ENCODE data around the gene DCBLD1. TPM values are rescaled to one million over a fixed set of nuclear protein-coding genes. Genes with fewer than 3 reads are reported as not detected.
"Not testable (repeated sequence)": the region's sequence is repeated elsewhere in the genome, so short reads cannot be mapped to it uniquely, and the experiment has no call there.

The DCBLD1 gene
- total RNA-seq, 1 donor from 2014 or later = 4.5 TPM

DNA sequence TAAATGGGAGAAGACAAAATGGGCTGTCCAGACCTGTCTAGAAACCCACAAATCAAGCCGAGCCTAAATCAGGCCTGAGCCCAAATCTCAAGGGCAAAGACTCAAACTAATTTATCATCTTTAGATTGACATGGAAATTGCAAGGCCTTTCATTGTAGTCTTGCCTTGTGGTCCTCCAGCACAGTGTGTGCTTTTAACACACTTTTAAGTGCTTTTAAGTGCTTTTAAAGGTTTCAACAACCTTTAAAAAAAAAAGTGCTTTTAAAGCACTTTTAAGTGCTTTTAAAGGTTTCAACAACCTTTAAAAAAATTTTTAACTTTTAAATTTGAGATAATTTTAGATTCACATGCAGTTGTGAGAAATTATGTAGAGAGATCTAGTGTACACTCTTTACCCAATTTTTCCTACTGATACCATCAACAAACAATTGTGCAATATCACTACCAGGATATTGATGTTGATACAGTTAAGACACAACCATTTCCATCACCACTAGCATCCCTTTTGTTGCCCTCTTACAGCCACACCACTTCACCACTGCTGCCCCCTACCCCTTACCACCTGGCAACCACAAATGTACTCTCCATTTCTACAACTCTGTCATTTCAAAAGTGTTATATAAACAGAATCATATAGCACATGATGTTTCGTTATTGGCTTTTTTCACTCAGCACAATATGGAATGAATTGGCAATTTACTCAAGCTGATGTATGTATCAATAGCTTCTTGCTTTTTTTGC lies 23.1 kb upstream of the DCBLD1 start:
- Mint-ChIP-seq H3K9me3 (no peaks in the 10 kb centered on the region), H3K27ac (no peak overlapping the region), H3K4me3 (no peak overlapping the region), H3K27me3 (ENCODE audit: insufficient read depth) (peaks cover 30% of the 10 kb centered on the region), H3K36me3 (ENCODE audit: low read depth) (no peaks in the 10 kb centered on the region), H3K4me1 (ENCODE audit: low read depth) (peaks cover 11% of the 10 kb centered on the region)
- DNase-seq (ENCODE audit: low spot score) = no peak
- intact Hi-C loops (cut with micrococcal nuclease) = no loop called here

DNA sequence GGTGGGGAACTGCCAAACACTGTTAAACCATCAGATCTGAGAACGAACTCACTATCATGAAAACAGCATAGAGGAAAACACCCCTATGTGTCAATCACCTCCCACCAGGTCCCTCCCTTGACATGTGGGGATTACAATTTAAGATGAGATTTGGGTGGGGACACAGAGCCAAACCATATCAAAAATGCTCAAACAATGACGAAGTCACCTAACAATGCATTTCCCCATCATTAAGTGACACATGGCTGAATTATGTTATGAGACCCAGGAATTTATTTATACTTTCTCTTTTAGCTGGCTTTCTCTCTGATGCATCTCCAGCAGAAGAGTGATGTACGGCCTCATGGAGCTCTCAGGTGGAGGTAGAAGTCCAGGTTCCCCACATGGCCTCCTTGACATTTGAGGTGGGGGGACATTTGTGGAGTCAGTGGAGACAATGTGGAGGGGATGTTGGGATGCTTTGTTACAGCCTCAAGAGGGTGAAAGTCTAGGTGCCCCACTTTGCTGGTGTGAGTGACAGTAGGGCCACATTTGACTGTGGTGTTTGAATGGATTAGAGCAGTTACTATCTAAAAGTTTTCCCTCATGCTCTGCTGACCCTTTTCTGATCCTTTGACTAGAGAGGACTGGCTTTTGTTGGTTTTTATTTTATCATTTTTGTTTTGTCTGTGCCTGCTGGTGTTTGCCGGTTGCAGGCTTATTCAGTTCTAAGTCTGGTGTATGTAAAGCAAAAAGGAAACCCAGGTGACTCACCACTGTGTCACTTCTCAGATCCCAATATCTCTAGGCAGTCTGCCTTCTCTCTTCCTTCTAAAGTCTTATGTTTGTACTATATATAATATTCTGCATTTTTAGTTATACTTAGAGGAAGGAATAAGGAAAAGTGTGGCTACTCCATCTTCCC lies 18.5 kb upstream of the DCBLD1 start:
- Mint-ChIP-seq H3K27me3 (ENCODE audit: insufficient read depth) (peaks cover 30% of the 10 kb centered on the region), H3K36me3 (ENCODE audit: low read depth) (no peaks in the 10 kb centered on the region), H3K27ac (no peak overlapping the region), H3K9me3 (no peaks in the 10 kb centered on the region), H3K4me3 (no peak overlapping the region), H3K4me1 (ENCODE audit: low read depth) (peaks cover 21% of the 10 kb centered on the region)
- intact Hi-C loops (cut with micrococcal nuclease) = loop anchor here (2.0 kb wide), 1 partner anchor 15 kb away; no protein-coding TSS in a partner anchor
- no peak for DNase-seq (ENCODE audit: low spot score)

DNA sequence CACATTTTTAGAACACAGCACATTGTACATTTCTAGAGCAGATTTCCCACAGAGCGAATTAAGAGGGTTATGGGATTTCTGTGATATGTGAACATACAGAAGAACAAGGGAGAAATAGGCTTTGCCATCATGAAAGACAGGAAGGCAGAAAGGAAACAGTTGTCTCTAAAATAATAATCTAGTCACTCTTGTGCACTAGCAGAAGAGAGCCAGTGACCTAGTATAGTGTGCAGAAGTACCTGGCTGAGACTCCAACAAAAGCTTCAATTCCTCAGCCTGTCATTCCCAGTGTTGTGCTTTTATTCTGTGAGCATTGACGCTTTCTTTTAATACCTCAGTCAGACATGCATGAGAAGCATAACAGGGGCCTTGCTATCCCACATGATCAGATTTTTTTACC lies 17.8 kb upstream of the DCBLD1 start:
- no peak overlapping the region for H3K4me3 Mint-ChIP-seq
- no peaks in the 10 kb centered on the region for H3K9me3 Mint-ChIP-seq
- intact Hi-C loops (cut with micrococcal nuclease) = loop anchor here (2.0 kb wide), 1 partner anchor 14 kb away; no protein-coding TSS in a partner anchor
- peaks cover 27% of the 10 kb centered on the region for H3K4me1 Mint-ChIP-seq (ENCODE audit: low read depth)
- no peak for DNase-seq (ENCODE audit: low spot score)
- peaks cover 30% of the 10 kb centered on the region for H3K27me3 Mint-ChIP-seq (ENCODE audit: insufficient read depth)
- H3K36me3 Mint-ChIP-seq (ENCODE audit: low read depth) = no peaks in the 10 kb centered on the region
- H3K27ac Mint-ChIP-seq = no peak overlapping the region

GRCh38 chr6:117465691-117466090 lies 16.8 kb upstream of the DCBLD1 start:
- Mint-ChIP-seq H3K36me3 (ENCODE audit: low read depth) (no peaks in the 10 kb centered on the region), H3K9me3 (no peaks in the 10 kb centered on the region), H3K4me3 (no peak overlapping the region), H3K27me3 (ENCODE audit: insufficient read depth) (peaks cover 30% of the 10 kb centered on the region), H3K27ac (no peak overlapping the region), H3K4me1 (ENCODE audit: low read depth) (peaks cover 28% of the 10 kb centered on the region)
- intact Hi-C loops (cut with micrococcal nuclease) = loop anchor here (2.0 kb wide), 1 partner anchor 13 kb away; no protein-coding TSS in a partner anchor
- no peak for DNase-seq (ENCODE audit: low spot score)

DNA sequence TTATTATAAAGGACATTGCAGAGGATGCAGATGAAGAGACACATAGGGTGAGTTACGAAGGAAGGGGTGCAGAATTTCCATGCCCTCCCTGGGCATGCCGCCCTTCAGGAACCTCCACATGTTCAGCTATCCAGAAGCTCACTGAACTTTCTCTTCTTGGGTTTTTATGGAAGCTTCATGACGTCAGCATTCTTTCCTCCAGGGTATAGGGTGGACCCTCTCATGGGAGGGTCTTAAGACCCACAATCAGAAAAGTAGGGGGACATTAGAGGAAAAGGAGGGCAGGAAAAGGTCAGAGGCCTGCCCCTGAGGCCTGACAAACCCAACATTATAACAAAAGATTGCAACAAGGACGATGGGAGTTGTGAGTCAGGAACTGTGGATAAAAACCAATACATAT lies 14.6 kb upstream of the DCBLD1 start:
- H3K4me3 Mint-ChIP-seq = no peak overlapping the region
- DNase-seq (ENCODE audit: low spot score) = no peak
- H3K36me3 Mint-ChIP-seq (ENCODE audit: low read depth) = no peaks in the 10 kb centered on the region
- H3K9me3 Mint-ChIP-seq = no peaks in the 10 kb centered on the region
- H3K27me3 Mint-ChIP-seq (ENCODE audit: insufficient read depth) = peaks cover 20% of the 10 kb centered on the region
- H3K4me1 Mint-ChIP-seq (ENCODE audit: low read depth) = peaks cover 28% of the 10 kb centered on the region
- intact Hi-C loops (cut with micrococcal nuclease) = no loop called here
- no peak overlapping the region for H3K27ac Mint-ChIP-seq

DNA sequence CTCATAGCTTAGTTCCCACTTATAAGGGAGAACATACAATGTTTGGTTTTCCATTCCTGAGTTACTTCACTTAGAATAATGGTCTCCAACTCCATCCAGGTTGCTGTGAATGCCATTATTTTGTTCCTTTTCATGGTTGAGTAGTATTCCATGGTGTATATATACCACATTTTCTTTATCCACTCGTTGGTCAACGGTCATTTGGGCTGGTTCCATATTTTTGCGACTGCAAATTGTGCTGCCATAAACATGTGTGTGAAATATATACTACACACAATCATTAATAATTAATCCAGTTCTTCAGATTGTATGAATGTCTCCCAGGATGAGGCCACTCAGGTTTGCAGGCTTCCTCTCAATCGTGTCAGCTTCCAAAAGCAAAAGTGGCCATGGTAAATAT lies 13.9 kb upstream of the DCBLD1 start:
- intact Hi-C loops (cut with micrococcal nuclease) = not testable (repeated sequence)
- peaks cover 15% of the 10 kb centered on the region for H3K27me3 Mint-ChIP-seq (ENCODE audit: insufficient read depth)

GRCh38 chr6:117469356-117469755 lies 13.1 kb upstream of the DCBLD1 start:
- Mint-ChIP-seq H3K27me3 (ENCODE audit: insufficient read depth) (peaks cover 16% of the 10 kb centered on the region), H3K36me3 (ENCODE audit: low read depth) (no peaks in the 10 kb centered on the region), H3K9me3 (no peaks in the 10 kb centered on the region), H3K27ac (no peak overlapping the region), H3K4me3 (no peak overlapping the region), H3K4me1 (ENCODE audit: low read depth) (peaks cover 18% of the 10 kb centered on the region)
- DNase-seq (ENCODE audit: low spot score) = no peak
- intact Hi-C loops (cut with micrococcal nuclease) = no loop called here

More for the DNA sequence above, 13.9 kb upstream of the DCBLD1 start:
- peaks cover 26% of the 10 kb centered on the region for H3K4me1 Mint-ChIP-seq (ENCODE audit: low read depth)
- not testable (repeated sequence) for DNase-seq (ENCODE audit: low spot score); H3K9me3 Mint-ChIP-seq; H3K4me3 Mint-ChIP-seq; H3K36me3 Mint-ChIP-seq (ENCODE audit: low read depth); H3K27ac Mint-ChIP-seq

DNA sequence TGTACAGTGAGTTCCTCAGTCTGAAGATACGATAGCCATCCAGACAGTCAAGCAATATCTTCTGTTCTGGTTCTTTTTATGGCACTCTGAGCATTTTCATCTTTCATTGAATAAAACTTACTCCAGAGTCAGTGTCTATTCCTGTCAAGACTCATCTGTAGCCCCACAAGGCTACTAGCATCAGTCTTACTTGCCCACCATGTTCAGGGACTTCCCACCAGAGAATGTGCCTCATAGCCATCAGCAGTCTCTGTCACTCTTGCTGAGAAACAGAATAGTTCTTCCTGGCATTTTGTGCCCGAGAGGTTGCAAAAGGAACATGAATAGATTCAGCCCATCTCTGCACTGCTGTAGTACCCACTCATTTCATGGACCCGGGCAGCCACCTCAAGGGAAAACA lies 12.7 kb upstream of the DCBLD1 start:
- Mint-ChIP-seq H3K4me3 (no peak overlapping the region), H3K36me3 (ENCODE audit: low read depth) (no peaks in the 10 kb centered on the region), H3K27ac (no peak overlapping the region), H3K9me3 (no peaks in the 10 kb centered on the region), H3K4me1 (ENCODE audit: low read depth) (peaks cover 15% of the 10 kb centered on the region), H3K27me3 (ENCODE audit: insufficient read depth) (peaks cover 16% of the 10 kb centered on the region)
- intact Hi-C loops (cut with micrococcal nuclease) = no loop called here
- no peak for DNase-seq (ENCODE audit: low spot score)

- peaks cover 20% of the 10 kb centered on the region for H3K27me3 Mint-ChIP-seq (ENCODE audit: insufficient read depth)
- H3K36me3 Mint-ChIP-seq (ENCODE audit: low read depth) = no peaks in the 10 kb centered on the region
- H3K27ac Mint-ChIP-seq = no peak overlapping the region
- H3K9me3 Mint-ChIP-seq = no peaks in the 10 kb centered on the region
- no peak overlapping the region for H3K4me3 Mint-ChIP-seq
- intact Hi-C loops (cut with micrococcal nuclease) = no loop called here
- DNase-seq (ENCODE audit: low spot score) = no peak
- peaks cover 8% of the 10 kb centered on the region for H3K4me1 Mint-ChIP-seq (ENCODE audit: low read depth)
Observed at GRCh38 chr6:117472667-117473066, 9.8 kb upstream of the DCBLD1 start.

- Mint-ChIP-seq H3K9me3 (no peaks in the 10 kb centered on the region), H3K4me3 (no peak overlapping the region), H3K27me3 (ENCODE audit: insufficient read depth) (peaks cover 20% of the 10 kb centered on the region), H3K36me3 (ENCODE audit: low read depth) (no peaks in the 10 kb centered on the region), H3K27ac (no peak overlapping the region), H3K4me1 (ENCODE audit: low read depth) (peaks cover 11% of the 10 kb centered on the region)
- DNase-seq (ENCODE audit: low spot score) = no peak
- intact Hi-C loops (cut with micrococcal nuclease) = no loop called here
Observed at GRCh38 chr6:117473401-117473800, 9.1 kb upstream of the DCBLD1 start.

DNA sequence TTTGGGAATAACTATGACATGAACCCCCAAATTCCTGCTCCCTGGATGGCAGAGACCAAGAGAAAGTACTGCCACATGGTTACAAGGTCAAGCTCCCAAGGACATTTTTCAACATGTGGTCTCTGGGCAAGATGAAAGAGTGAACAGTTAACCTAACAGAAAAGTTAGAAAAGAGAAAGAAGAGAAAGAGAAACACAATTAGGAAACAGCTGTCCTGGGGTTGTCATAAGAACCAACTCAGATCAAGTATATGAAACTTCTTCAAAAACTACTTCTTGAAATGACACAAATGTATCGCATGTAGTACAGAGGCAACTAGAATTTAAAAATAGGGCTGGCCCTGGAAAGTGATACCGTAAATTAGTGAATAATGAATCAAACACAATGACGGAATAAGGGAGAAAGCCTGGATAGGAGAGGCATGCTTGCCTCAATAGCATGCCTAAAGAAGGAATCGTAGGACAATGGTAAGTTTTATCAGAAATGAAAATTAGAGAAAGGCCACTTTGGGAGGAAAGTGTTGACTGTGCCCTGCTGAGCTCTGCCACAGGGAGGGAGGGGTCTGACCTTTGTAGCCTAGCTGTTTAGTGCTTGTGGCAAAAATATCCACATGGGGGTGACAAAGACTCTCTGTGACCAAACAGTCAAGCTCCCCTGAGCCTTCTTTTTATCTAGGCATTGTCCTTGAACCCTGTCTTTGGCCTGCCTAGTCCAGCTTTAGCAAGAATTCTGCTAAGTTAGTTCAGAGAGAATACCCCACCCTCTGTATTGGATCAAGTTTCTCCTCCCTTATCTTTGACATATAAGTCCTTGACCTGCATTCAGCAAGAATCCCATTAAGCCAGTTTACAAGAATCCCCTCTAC lies 4.3 kb upstream of the DCBLD1 start:
- Mint-ChIP-seq H3K4me3 (no peak overlapping the region), H3K27me3 (ENCODE audit: insufficient read depth) (peaks cover 40% of the 10 kb centered on the region), H3K36me3 (ENCODE audit: low read depth) (no peaks in the 10 kb centered on the region), H3K27ac (no peak overlapping the region), H3K9me3 (no peaks in the 10 kb centered on the region), H3K4me1 (ENCODE audit: low read depth) (peaks cover 14% of the 10 kb centered on the region)
- no peak for DNase-seq (ENCODE audit: low spot score)
- intact Hi-C loops (cut with micrococcal nuclease) = loop anchor here (1.0 to 2.0 kb wide), 3 partner anchors 13 to 127 kb away; no protein-coding TSS in a partner anchor

GRCh38 chr6:117478853-117479231 lies 3.6 kb upstream of the DCBLD1 start:
- H3K36me3 Mint-ChIP-seq (ENCODE audit: low read depth) = no peaks in the 10 kb centered on the region
- peaks cover 19% of the 10 kb centered on the region for H3K4me1 Mint-ChIP-seq (ENCODE audit: low read depth)
- no peaks in the 10 kb centered on the region for H3K9me3 Mint-ChIP-seq
- intact Hi-C loops (cut with micrococcal nuclease) = loop anchor here (1.0 to 2.0 kb wide), 3 partner anchors 14 to 126 kb away; no protein-coding TSS in a partner anchor
- no peak overlapping the region for H3K4me3 Mint-ChIP-seq
- peaks cover 44% of the 10 kb centered on the region for H3K27me3 Mint-ChIP-seq (ENCODE audit: insufficient read depth)
- DNase-seq (ENCODE audit: low spot score) = no peak
- no peak overlapping the region for H3K27ac Mint-ChIP-seq
